IMR-90 (cell line): ENCODE results near the gene TTC19. TPM values are rescaled to one million over a fixed set of nuclear protein-coding genes. Genes with fewer than 3 reads are reported as not detected.
A peak's percentile ranks its signal among the peaks of the same experiment; 100 is the strongest.

Experiments
- ATAC-seq: fragments of 200-7000 bp; cut with Tn5 transposase; 2 replicates; pipeline ENCODE4 v1.9.1; 2020; ENCODE audit warnings: low read depth, mild to moderate bottlenecking, moderate library complexity
- BruUV-seq: library from RNA; stranded (reverse); fragments of 400-500 nt; replicated peaks from 2 replicates; lab custom pipeline; 2021; lab: Mats Ljungman, UMichigan
- CTCF ChIA-PET: fragments of 300-600 bp; formaldehyde crosslinking; extraction: SDS; loops from one replicate; lab custom pipeline; 2021; ENCODE audit warnings: antibody characterized with exemption; lab: Yijun Ruan, JAX
- POLR2A ChIA-PET: fragments of 300-600 bp; sonication (Branson Sonifier 250); formaldehyde crosslinking; loops from one replicate; lab custom pipeline; 2022; ENCODE audit warnings: antibody characterized with exemption; ENCODE audit not compliant: unreplicated experiment; lab: Charles Lee
- DNase-seq: peaks from one replicate; pipeline ENCODE4 v3.0.0; 2013
- H2AFZ ChIP-seq: replicated peaks from 2 replicates; pipeline ENCODE3; 2013; ENCODE audit warnings: low read length, mild to moderate bottlenecking; ENCODE audit not compliant: poor library complexity
- H2AK5ac ChIP-seq: 2 replicates; pipeline ENCODE4 v1.6.1; 2013; ENCODE audit warnings: low read depth, low read length, inconsistent platforms
- H2AK9ac ChIP-seq: replicated peaks from 2 replicates; pipeline ENCODE3; 2013; ENCODE audit warnings: mild to moderate bottlenecking, low read depth, low read length, moderate library complexity; ENCODE audit not compliant: poor library complexity
- H2BK120ac ChIP-seq: 2 replicates; pipeline ENCODE4 v1.6.1; 2013; ENCODE audit warnings: low read depth, low read length, inconsistent platforms
- H2BK15ac ChIP-seq: 3 replicates; pipeline ENCODE4 v1.6.1; 2013; ENCODE audit warnings: low read depth, low read length, inconsistent platforms
- H2BK20ac ChIP-seq: 2 replicates; pipeline ENCODE4 v1.6.1; 2013; ENCODE audit warnings: low read depth, mild to moderate bottlenecking, inconsistent platforms, low read length, moderate library complexity
- H2BK5ac ChIP-seq: 2 replicates; pipeline ENCODE4 v1.6.1; 2013; ENCODE audit warnings: mild to moderate bottlenecking, low read depth, low read length, inconsistent platforms; ENCODE audit not compliant: poor library complexity, severe bottlenecking
- H3K14ac ChIP-seq: replicated peaks from 2 replicates; pipeline ENCODE4 v1.6.1; 2013; ENCODE audit warnings: low read depth, low read length, inconsistent platforms
- H3K18ac ChIP-seq: 2 replicates; pipeline ENCODE4 v1.6.1; 2013; ENCODE audit warnings: low read depth, low read length, control low read depth
- H3K23ac ChIP-seq: 2 replicates; pipeline ENCODE4 v1.6.1; 2013; ENCODE audit warnings: low read depth, low read length, inconsistent platforms
- H3K27ac ChIP-seq: 2 replicates; pipeline ENCODE4 v1.5.1; 2013; ENCODE audit warnings: mild to moderate bottlenecking, control low read depth, low read length; ENCODE audit not compliant: insufficient read depth
- H3K27me3 ChIP-seq: 2 replicates; pipeline ENCODE4 v1.6.1; 2013; ENCODE audit warnings: low read length; ENCODE audit not compliant: control insufficient read depth, insufficient read depth
- H3K36me3 ChIP-seq: 2 replicates; pipeline ENCODE4 v1.6.1; 2013; ENCODE audit warnings: low read length, mixed read lengths; ENCODE audit not compliant: control insufficient read depth, insufficient read depth
- H3K4ac ChIP-seq: 2 replicates; pipeline ENCODE4 v1.6.1; 2013; ENCODE audit warnings: low read depth, low read length, inconsistent platforms
- H3K4me1 ChIP-seq: 2 replicates; pipeline ENCODE4 v1.6.1; 2013; ENCODE audit warnings: low read length, mixed read lengths; ENCODE audit not compliant: control insufficient read depth, insufficient read depth
- H3K4me2 ChIP-seq: 2 replicates; pipeline ENCODE4 v1.6.1; 2013; ENCODE audit warnings: low read depth, mild to moderate bottlenecking, control low read depth, low read length, moderate library complexity
- H3K4me3 ChIP-seq: 2 replicates; pipeline ENCODE4 v1.5.1; 2013; ENCODE audit warnings: low read depth, mild to moderate bottlenecking, control low read depth, low read length, moderate library complexity; ENCODE audit not compliant: insufficient read depth
- H3K56ac ChIP-seq: 2 replicates; pipeline ENCODE4 v1.6.1; 2013; ENCODE audit warnings: low read length, inconsistent platforms; ENCODE audit not compliant: insufficient read depth; ENCODE audit errors: extremely low read depth
- H3K79me1 ChIP-seq, 2 experiments: 2 replicates each; pipeline ENCODE4 v1.6.1; 2013; ENCODE audit warnings: low read length in 2 of 2, inconsistent platforms in 1 of 2, low read depth in 1 of 2
- H3K9ac ChIP-seq: 2 replicates; pipeline ENCODE4 v1.6.1; 2013; ENCODE audit warnings: low read depth, low read length, control low read depth
- H3K9me1 ChIP-seq: 2 replicates; pipeline ENCODE4 v1.6.1; 2013; ENCODE audit warnings: low read length, inconsistent platforms; ENCODE audit not compliant: insufficient read depth
- H3K9me3 ChIP-seq: 2 replicates; pipeline ENCODE4 v1.6.1; 2013; ENCODE audit warnings: low read length; ENCODE audit not compliant: control insufficient read depth, insufficient read depth
- H4K20me1 ChIP-seq: 2 replicates; pipeline ENCODE4 v1.6.1; 2013; ENCODE audit warnings: low read length, inconsistent platforms; ENCODE audit not compliant: insufficient read depth
- H4K5ac ChIP-seq: 2 replicates; pipeline ENCODE4 v1.6.1; 2013; ENCODE audit warnings: mild to moderate bottlenecking, low read depth, low read length, control low read depth
- H4K8ac ChIP-seq, 2 experiments: 2 replicates each; pipeline ENCODE4 v1.6.1; 2013; ENCODE audit warnings: low read depth in 2 of 2, low read length in 2 of 2, control low read depth in 1 of 2, inconsistent platforms in 1 of 2
- H4K91ac ChIP-seq: 2 replicates; pipeline ENCODE4 v1.6.1; 2013; ENCODE audit warnings: low read depth, low read length, inconsistent platforms; ENCODE audit not compliant: insufficient read depth
- CEBPB ChIP-seq: IDR thresholded peaks from 2 replicates; pipeline ENCODE4 v1.6.1; 2012; ENCODE audit warnings: low read depth, low read length, improper control_type of control experiment
- CTCF ChIP-seq: conservative IDR thresholded peaks from 2 replicates; pipeline ENCODE4 v1.5.1; 2012; ENCODE audit warnings: mild to moderate bottlenecking, low read depth, low read length, improper control_type of control experiment
- FOS ChIP-seq: fragments of 150-350 bp; IDR thresholded peaks from 2 replicates; pipeline ENCODE4 v1.6.1; 2016; ENCODE audit warnings: low read depth, low read length
- MAZ ChIP-seq: IDR thresholded peaks from 2 replicates; pipeline ENCODE4 v1.6.1; 2012; ENCODE audit warnings: low read depth, mild to moderate bottlenecking, low read length, improper control_type of control experiment, moderate library complexity, borderline replicate concordance
- SMC3 ChIP-seq: fragments of 150-350 bp; IDR thresholded peaks from 2 replicates; pipeline ENCODE4 v1.6.1; 2016; ENCODE audit warnings: low read depth, mild to moderate bottlenecking, antibody characterized with exemption, low read length, moderate library complexity
- whole genome bisulfite sequencing, 2 experiments: methylation state at CpG; one replicate each; pipeline versions ENCODE4 v1.1.5 to v1.1.7; 2013; ENCODE audit warnings: missing lambda C conversion rate in 2 of 2; ENCODE audit not compliant: insufficient read length in 1 of 2; ENCODE audit errors: extremely low coverage in 2 of 2; 5-methylcytosine and 5-hydroxymethylcytosine counted together
- dilution Hi-C: fragments of 300-500 bp; cut with HindIII; formaldehyde crosslinking; loops from one replicate; pipeline ENCODE4 v1.14.3; 2018; ENCODE audit warnings: low sequenced_read_pairs; ENCODE audit not compliant: unreplicated experiment
- in situ Hi-C: fragments of 300-500 bp; cut with MboI; formaldehyde crosslinking; loops from 3 replicates; pipeline ENCODE4 v1.14.3; 2019; ENCODE audit warnings: low sequenced_read_pairs, inconsistent platforms, mixed read lengths
- intact Hi-C: fragments of 100-400 bp; cut with micrococcal nuclease; formaldehyde crosslinking; loops from 2 replicates; pipeline ENCODE4 v1.10.0; 2022
- polyA plus RNA-seq, 3 experiments: library from polyadenylated mRNA; depleted of rRNA; stranded (reverse); fragments of >200 nt; gene quantifications; 2 replicates each; pipeline ENCODE4 v1.2.3, GENCODE V29; 2012; ENCODE audit warnings: low replicate concordance in 1 of 3
- total RNA-seq: library from RNA; depleted of rRNA; stranded (reverse); fragments of >200 nt; gene quantifications from 2 replicates; pipeline ENCODE4 v1.2.3, GENCODE V29; 2012; rRNA removed

Gene TTC19
- total and polyA plus RNA-seq, 2 of the 4 experiments (the other 2 are of a cell fraction): 8.3 to 12.9 TPM

GRCh38 chr17:16075949-16076348 is 76.3 kb downstream of the TTC19 start:
- intact Hi-C loops: no loop called here
- no peak overlapping the region for H2AK9ac ChIP-seq
- dilution Hi-C loops: no loop called here
- no peak overlapping the region for H2BK15ac ChIP-seq
- H4K5ac ChIP-seq: no peak overlapping the region
- ChIA-PET CTCF (no interaction called here), POLR2A (no interaction called here)
- H2BK120ac ChIP-seq: no peak overlapping the region
- DNase-seq (no peak), ATAC-seq (no peak)
- H3K14ac ChIP-seq: no peak overlapping the region
- no peak overlapping the region for H2BK5ac ChIP-seq
- H3K36me3 ChIP-seq: peaks cover 40% of the 10 kb centered on the region
- peaks cover 11 to 26% of the 10 kb centered on the region in 2 experiments for H3K79me1 ChIP-seq
- no peak overlapping the region for H3K27ac ChIP-seq
- H3K9ac ChIP-seq: no peak overlapping the region
- no peak overlapping the region for H3K56ac ChIP-seq
- no peak overlapping the region for H4K8ac ChIP-seq
- H3K27me3 ChIP-seq: no peaks in the 10 kb centered on the region
- no CpG with 5 or more reads among the region's 5 CpGs for WGBS, 2 experiments
- H3K9me1 ChIP-seq: peaks cover 2% of the 10 kb centered on the region; the same call in 1 of the 2 replicates
- H3K4me3 ChIP-seq: no peak overlapping the region
- no peak overlapping the region for H2BK20ac ChIP-seq
- in situ Hi-C loops: no loop called here
- H3K18ac ChIP-seq: no peak overlapping the region
- no peak for TF ChIP-seq FOS
- peak; percentile 84 for TF ChIP-seq CEBPB
- TF ChIP-seq SMC3: no peak
- no peak for TF ChIP-seq MAZ
- TF ChIP-seq CTCF: no peak
- H3K9me3 ChIP-seq: no peaks in the 10 kb centered on the region
- no peak overlapping the region for H3K4ac ChIP-seq
- H2AK5ac ChIP-seq: no peak overlapping the region
- no peak overlapping the region for H3K23ac ChIP-seq
- H2AFZ ChIP-seq: no peak overlapping the region
- no peaks in the 10 kb centered on the region for H3K4me1 ChIP-seq
- H4K20me1 ChIP-seq: no peaks in the 10 kb centered on the region
- no TSS peak for BruUV-seq
- no peak overlapping the region for H4K91ac ChIP-seq
- no peak overlapping the region for H3K4me2 ChIP-seq

Other genes with a start within 250 kb of the TTC19 start
- 5.2 and 5.8 TPM in 2 replicates for gene ADORA2B, start 54.7 kb upstream of the TTC19 start, total RNA-seq
- 5.5 and 6.1 TPM in 2 replicates for gene ADORA2B, start 54.7 kb upstream of the TTC19 start, polyA plus RNA-seq (2012; rRNA removed)
- 6.8 and 7.2 TPM in 2 replicates for gene ZSWIM7, start 120 bp upstream of the TTC19 start, total RNA-seq
- gene ZSWIM7, start 120 bp upstream of the TTC19 start, polyA plus RNA-seq (2012; rRNA removed): 12.0 and 12.1 TPM in 2 replicates
- 78.0 and 80.3 TPM in 2 replicates for gene NCOR1, start 215.7 kb downstream of the TTC19 start, total RNA-seq
- gene NCOR1, start 215.7 kb downstream of the TTC19 start, polyA plus RNA-seq (2012; rRNA removed): 54.5 and 56.5 TPM in 2 replicates
- 17.5 and 17.9 TPM in 2 replicates for gene PIGL, start 217.4 kb downstream of the TTC19 start, total RNA-seq
- gene PIGL, start 217.4 kb downstream of the TTC19 start, polyA plus RNA-seq (2012; rRNA removed): 25.3 and 29.5 TPM in 2 replicates